ENCODE results near the gene SRPK2.

DNA sequence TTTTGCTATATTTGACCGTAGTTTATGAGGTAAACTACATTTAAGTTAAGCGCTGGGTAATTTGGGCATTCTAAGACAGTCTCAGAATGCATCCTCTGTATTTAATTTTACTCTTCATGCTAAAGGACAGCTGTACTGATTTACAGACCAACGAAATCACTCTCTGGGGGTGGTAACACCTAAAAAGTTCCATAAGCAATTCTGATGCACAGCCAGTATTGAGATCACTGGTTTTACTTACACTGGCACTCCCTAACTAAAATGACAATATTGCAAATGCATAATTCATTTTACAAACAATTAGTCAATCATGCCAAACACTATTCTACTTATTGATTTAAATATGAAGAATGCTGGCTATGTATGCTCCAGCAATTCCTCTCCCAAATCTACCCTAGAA lies 102.3 kb downstream of the SRPK2 start:
- TF ChIP-seq, protein P1, sequence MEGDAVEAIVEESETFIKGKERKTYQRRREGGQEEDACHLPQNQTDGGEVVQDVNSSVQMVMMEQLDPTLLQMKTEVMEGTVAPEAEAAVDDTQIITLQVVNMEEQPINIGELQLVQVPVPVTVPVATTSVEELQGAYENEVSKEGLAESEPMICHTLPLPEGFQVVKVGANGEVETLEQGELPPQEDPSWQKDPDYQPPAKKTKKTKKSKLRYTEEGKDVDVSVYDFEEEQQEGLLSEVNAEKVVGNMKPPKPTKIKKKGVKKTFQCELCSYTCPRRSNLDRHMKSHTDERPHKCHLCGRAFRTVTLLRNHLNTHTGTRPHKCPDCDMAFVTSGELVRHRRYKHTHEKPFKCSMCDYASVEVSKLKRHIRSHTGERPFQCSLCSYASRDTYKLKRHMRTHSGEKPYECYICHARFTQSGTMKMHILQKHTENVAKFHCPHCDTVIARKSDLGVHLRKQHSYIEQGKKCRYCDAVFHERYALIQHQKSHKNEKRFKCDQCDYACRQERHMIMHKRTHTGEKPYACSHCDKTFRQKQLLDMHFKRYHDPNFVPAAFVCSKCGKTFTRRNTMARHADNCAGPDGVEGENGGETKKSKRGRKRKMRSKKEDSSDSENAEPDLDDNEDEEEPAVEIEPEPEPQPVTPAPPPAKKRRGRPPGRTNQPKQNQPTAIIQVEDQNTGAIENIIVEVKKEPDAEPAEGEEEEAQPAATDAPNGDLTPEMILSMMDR (IDR thresholded peaks at IDR 0.05): no peak
- no peak for TF ChIP-seq POLR2A (IDR thresholded peaks at IDR 0.05)
